Measurements from ENCODE around the gene LRFN2. TPM values are rescaled to one million over a fixed set of nuclear protein-coding genes. Genes with fewer than 3 reads are reported as not detected.

LRFN2 gene
- total RNA-seq, 1 donor: not detected

GRCh38 chr6:40597301-40597700 lies 10.1 kb upstream of the LRFN2 start:
- Histone ChIP-seq H3K36me3 (ENCODE audit: insufficient read depth, low read length) (no peaks in the 10 kb centered on the region), H3K4me3 (ENCODE audit: insufficient read depth, low read length) (no peak overlapping the region), H3K9me3 (ENCODE audit: low read depth, low read length) (no peaks in the 10 kb centered on the region), H2AFZ (ENCODE audit: low read length) (no peak overlapping the region), H4K20me1 (ENCODE audit: insufficient read depth, low read length) (no peaks in the 10 kb centered on the region), H3K27ac (ENCODE audit: low read depth, low read length) (no peak overlapping the region), H3K79me2 (ENCODE audit: insufficient read depth, low read length) (no peaks in the 10 kb centered on the region), H3K4me2 (ENCODE audit: insufficient read depth, low read length) (no peak overlapping the region), H3K27me3 (ENCODE audit: insufficient read depth, low read length) (no peaks in the 10 kb centered on the region), H3K4me1 (ENCODE audit: insufficient read depth, low read length) (no peaks in the 10 kb centered on the region)
- no peak for TF ChIP-seq CTCF (IDR thresholded peaks at IDR 0.05; ENCODE audit: extremely low read depth, low read depth, low read length)
- DNase-seq (ENCODE audit: insufficient read length, low spot score, missing footprints): no peak

DNA sequence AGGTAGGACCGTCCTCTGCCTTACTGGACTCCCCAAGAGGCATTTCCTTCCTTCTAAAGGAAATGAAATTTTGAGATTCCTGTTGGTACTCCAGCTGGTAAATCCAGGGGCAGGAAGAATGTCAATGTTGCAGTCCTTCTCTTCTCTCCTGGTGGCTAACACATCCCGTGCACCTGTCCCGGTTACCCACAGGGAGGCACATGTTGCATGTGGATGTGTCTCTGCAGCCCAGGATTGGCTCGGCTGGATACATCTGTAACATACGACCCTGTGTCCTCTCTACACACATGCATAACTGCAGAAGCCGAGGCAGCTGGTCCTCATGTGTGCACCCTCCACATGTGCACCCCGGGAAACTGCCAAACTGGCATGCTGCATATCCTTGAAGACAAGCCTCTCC lies 1.3 kb upstream of the LRFN2 start:
- Histone ChIP-seq H3K4me3 (ENCODE audit: insufficient read depth, low read length) (no peak overlapping the region), H3K36me3 (ENCODE audit: insufficient read depth, low read length) (no peaks in the 10 kb centered on the region), H2AFZ (ENCODE audit: low read length) (no peak overlapping the region), H3K9me3 (ENCODE audit: low read depth, low read length) (no peaks in the 10 kb centered on the region), H4K20me1 (ENCODE audit: insufficient read depth, low read length) (no peaks in the 10 kb centered on the region), H3K27me3 (ENCODE audit: insufficient read depth, low read length) (peaks cover 26% of the 10 kb centered on the region), H3K4me2 (ENCODE audit: insufficient read depth, low read length) (no peak overlapping the region), H3K79me2 (ENCODE audit: insufficient read depth, low read length) (no peaks in the 10 kb centered on the region), H3K4me1 (ENCODE audit: insufficient read depth, low read length) (no peaks in the 10 kb centered on the region), H3K27ac (ENCODE audit: low read depth, low read length) (no peak overlapping the region)
- DNase-seq (ENCODE audit: insufficient read length, low spot score, missing footprints): no peak
- TF ChIP-seq CTCF (IDR thresholded peaks at IDR 0.05; ENCODE audit: extremely low read depth, low read depth, low read length): no peak

DNA sequence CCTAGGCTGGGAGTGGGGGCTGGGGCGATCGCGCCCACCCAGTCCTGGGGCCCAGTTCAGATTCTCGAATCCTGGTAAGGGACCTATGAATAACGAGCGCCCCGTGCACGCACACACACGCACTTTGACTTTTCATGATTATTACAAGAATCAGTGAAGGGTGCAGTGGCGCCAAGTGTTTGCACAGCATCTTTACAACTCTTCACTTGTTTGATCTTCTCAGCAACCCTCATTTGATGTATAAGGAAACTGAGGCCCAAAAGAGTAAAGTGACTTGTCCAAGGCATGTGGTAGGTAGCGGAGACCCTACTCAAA lies 863 bp upstream of the LRFN2 start:
- Histone ChIP-seq H3K4me2 (ENCODE audit: insufficient read depth, low read length) (peak overlapping the region; percentile 76), H3K27ac (ENCODE audit: low read depth, low read length) (no peak overlapping the region), H3K4me1 (ENCODE audit: insufficient read depth, low read length) (no peaks in the 10 kb centered on the region), H3K79me2 (ENCODE audit: insufficient read depth, low read length) (no peaks in the 10 kb centered on the region), H3K36me3 (ENCODE audit: insufficient read depth, low read length) (no peaks in the 10 kb centered on the region), H4K20me1 (ENCODE audit: insufficient read depth, low read length) (no peaks in the 10 kb centered on the region), H3K4me3 (ENCODE audit: insufficient read depth, low read length) (no peak overlapping the region), H2AFZ (ENCODE audit: low read length) (no peak overlapping the region), H3K27me3 (ENCODE audit: insufficient read depth, low read length) (peaks cover 26% of the 10 kb centered on the region), H3K9me3 (ENCODE audit: low read depth, low read length) (no peaks in the 10 kb centered on the region)
- TF ChIP-seq CTCF (IDR thresholded peaks at IDR 0.05; ENCODE audit: extremely low read depth, low read depth, low read length): no peak
- DNase-seq (ENCODE audit: insufficient read length, low spot score, missing footprints): no peak

DNA sequence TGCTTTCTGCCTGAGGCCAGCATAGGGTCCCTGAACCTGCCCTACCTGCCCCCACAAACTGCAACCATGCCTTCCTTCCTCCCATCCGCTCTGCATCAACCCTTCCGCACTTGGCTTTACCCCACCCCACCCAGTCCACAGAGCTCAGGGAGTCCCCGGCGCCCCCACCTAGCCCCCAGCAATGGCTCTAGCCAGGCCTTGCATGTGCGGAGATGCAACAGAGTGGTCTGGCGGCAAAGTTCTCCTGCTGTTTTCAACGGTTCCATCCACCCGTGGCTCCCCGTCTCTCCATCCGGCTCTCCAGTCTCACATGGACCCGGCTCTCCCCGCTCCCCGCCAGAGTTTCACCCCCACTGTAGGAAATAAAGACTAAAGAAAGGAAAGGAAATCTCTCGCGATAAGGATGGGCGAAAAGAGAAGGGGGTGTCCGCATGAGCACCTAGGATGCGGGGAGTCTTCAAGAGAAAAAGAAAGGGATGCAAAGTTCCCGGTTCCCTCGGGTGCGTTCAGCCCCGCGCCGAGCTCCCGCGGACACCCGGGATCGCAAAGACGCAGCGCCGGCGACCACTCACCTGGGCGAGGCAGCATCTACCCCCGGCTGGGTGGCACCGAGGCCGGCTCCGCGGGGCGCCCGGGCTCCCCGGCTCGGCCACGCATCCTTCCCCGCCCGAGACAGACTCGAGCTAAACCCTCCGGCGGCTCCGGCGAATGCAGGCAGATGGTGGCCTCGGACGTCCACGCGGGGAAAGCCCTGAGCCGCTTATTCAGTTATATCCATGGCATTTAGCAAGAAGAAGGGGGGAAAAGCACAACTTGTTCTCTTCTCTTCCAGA lies 579 bp downstream of the LRFN2 start:
- no peaks in the 10 kb centered on the region for H3K36me3 ChIP-seq (ENCODE audit: insufficient read depth, low read length)
- no peaks in the 10 kb centered on the region for H3K79me2 ChIP-seq (ENCODE audit: insufficient read depth, low read length)
- TF ChIP-seq CTCF (IDR thresholded peaks at IDR 0.05; ENCODE audit: extremely low read depth, low read depth, low read length): no peak
- peak overlapping the region; percentile 68 for H2AFZ ChIP-seq (ENCODE audit: low read length)
- H3K4me1 ChIP-seq (ENCODE audit: insufficient read depth, low read length): no peaks in the 10 kb centered on the region
- H3K27me3 ChIP-seq (ENCODE audit: insufficient read depth, low read length): peaks cover 26% of the 10 kb centered on the region
- H3K4me3 ChIP-seq (ENCODE audit: insufficient read depth, low read length): no peak overlapping the region
- no peak for DNase-seq (ENCODE audit: insufficient read length, low spot score, missing footprints)
- no peaks in the 10 kb centered on the region for H3K9me3 ChIP-seq (ENCODE audit: low read depth, low read length)
- H3K27ac ChIP-seq (ENCODE audit: low read depth, low read length): no peak overlapping the region
- peak overlapping the region; percentile 76 for H3K4me2 ChIP-seq (ENCODE audit: insufficient read depth, low read length)
- H4K20me1 ChIP-seq (ENCODE audit: insufficient read depth, low read length): no peaks in the 10 kb centered on the region

All from osteoblast (primary cell).